Measurements from ENCODE around the gene TANC1.

TANC1 gene

GRCh38 chr2:159108181-159108893 lies 139.9 kb downstream of the TANC1 start:
- H3K4me3 ChIP-seq (replicated peaks; ENCODE audit: low read depth, low read length): no peak overlapping the region
- no peak for DNase-seq (ENCODE audit: low read depth)
- no peak for TF ChIP-seq CTCF (IDR thresholded peaks at IDR 0.05; ENCODE audit: low read length, missing control alignments)

- no peak for TF ChIP-seq CTCF (IDR thresholded peaks at IDR 0.05; ENCODE audit: low read length, missing control alignments)
These were observed 141.1 kb downstream of the TANC1 start for GRCh38 chr2:159109517-159109916.

GRCh38 chr2:159110784-159111183 lies 142.3 kb downstream of the TANC1 start:
- no peak overlapping the region for H3K4me3 ChIP-seq (replicated peaks; ENCODE audit: low read depth, low read length)
- DNase-seq (ENCODE audit: low read depth): no peak
- TF ChIP-seq CTCF (IDR thresholded peaks at IDR 0.05; ENCODE audit: low read length, missing control alignments): no peak

More at GRCh38 chr2:159109517-159109916, 141.1 kb downstream of the TANC1 start:
- no peak overlapping the region for H3K4me3 ChIP-seq (replicated peaks; ENCODE audit: low read depth, low read length)
- no peak for DNase-seq (ENCODE audit: low read depth)

GRCh38 chr2:159111346-159111927 lies 143.0 kb downstream of the TANC1 start:
- TF ChIP-seq CTCF (IDR thresholded peaks at IDR 0.05; ENCODE audit: low read length, missing control alignments): no peak

GRCh38 chr2:159114835-159115234 lies 146.4 kb downstream of the TANC1 start:
- no peak for DNase-seq (ENCODE audit: low read depth)
- no peak for TF ChIP-seq CTCF (IDR thresholded peaks at IDR 0.05; ENCODE audit: low read length, missing control alignments)
- H3K4me3 ChIP-seq (replicated peaks; ENCODE audit: low read depth, low read length): no peak overlapping the region

More at GRCh38 chr2:159111346-159111927, 143.0 kb downstream of the TANC1 start:
- no peak for DNase-seq (ENCODE audit: low read depth)
- H3K4me3 ChIP-seq (replicated peaks; ENCODE audit: low read depth, low read length): no peak overlapping the region

GRCh38 chr2:159116922-159117321 lies 148.5 kb downstream of the TANC1 start:
- no peak for TF ChIP-seq CTCF (IDR thresholded peaks at IDR 0.05; ENCODE audit: low read length, missing control alignments)
- no peak overlapping the region for H3K4me3 ChIP-seq (replicated peaks; ENCODE audit: low read depth, low read length)
- no peak for DNase-seq (ENCODE audit: low read depth)

GRCh38 chr2:159117658-159118057 lies 149.2 kb downstream of the TANC1 start:
- DNase-seq (ENCODE audit: low read depth): no peak
- no peak for TF ChIP-seq CTCF (IDR thresholded peaks at IDR 0.05; ENCODE audit: low read length, missing control alignments)
- no peak overlapping the region for H3K4me3 ChIP-seq (replicated peaks; ENCODE audit: low read depth, low read length)
